ENCODE measurements around the gene EXPH5. TPM values are rescaled to one million over a fixed set of nuclear protein-coding genes. Genes with fewer than 3 reads are reported as not detected.

The EXPH5 gene
- total and polyA plus RNA-seq, 2 donors (not counting 3 experiments of a cell fraction or from before 2014, with no cell fraction given) = 0.03 to 0.09 TPM

GRCh38 chr11:108599978-108600377, 6.4 kb upstream of the EXPH5 start:
- no peaks in the 10 kb centered on the region for H3K9me3 ChIP-seq (replicated peaks; ENCODE audit: control insufficient read depth, insufficient read depth, low read length)
- ChIA-PET POLR2A (no interaction called here), CTCF (no interaction called here)
- H3K4me3 ChIP-seq (replicated peaks in 1 of 3; ENCODE audit: insufficient read depth in 1 of 3, low read depth in 1 of 3, low read length in 3 of 3) = no peak overlapping the region
- no peaks in the 10 kb centered on the region for H3K9me1 ChIP-seq (replicated peaks; ENCODE audit: control insufficient read depth, extremely low read depth, insufficient read depth, low read length)
- H3K9ac ChIP-seq (replicated peaks; ENCODE audit: extremely low read depth, insufficient read depth, low read length) = no peak overlapping the region
- no peak for TF ChIP-seq POLR2AphosphoS5 (IDR thresholded peaks at IDR 0.05; ENCODE audit: insufficient read depth, low read depth, low read length)
- no peak for TF ChIP-seq POLR2A (IDR thresholded peaks at IDR 0.05; ENCODE audit: low read depth, low read length)
- TF ChIP-seq FOS (IDR thresholded peaks at IDR 0.05; ENCODE audit: borderline replicate concordance, insufficient read depth, low read length) = no peak
- no peak for TF ChIP-seq JUN (IDR thresholded peaks at IDR 0.05; ENCODE audit: borderline replicate concordance, insufficient read depth, insufficient read length, low read depth)
- TF ChIP-seq MYC (IDR thresholded peaks at IDR 0.05; ENCODE audit: low read depth, low read length) = no peak
- no peak for TF ChIP-seq GATA2 (IDR thresholded peaks at IDR 0.05; ENCODE audit: insufficient read depth, insufficient read length, low read depth, low read length)
- TF ChIP-seq MAX (IDR thresholded peaks at IDR 0.05; ENCODE audit: insufficient read depth, insufficient read length) = no peak
- no peak for TF ChIP-seq EZH2 (IDR thresholded peaks at IDR 0.05; ENCODE audit: borderline replicate concordance, low read depth, low read length, severe bottlenecking)
- no peak for TF ChIP-seq CTCF (IDR thresholded peaks at IDR 0.05; ENCODE audit: extremely low read depth in 1 of 2, insufficient read depth in 1 of 2, low read depth in 1 of 2, low read length in 2 of 2)
- H4K20me1 ChIP-seq (replicated peaks; ENCODE audit: control insufficient read depth, extremely low read depth, insufficient read depth, low read length) = no peaks in the 10 kb centered on the region
- peaks cover 9 to 44% of the 10 kb centered on the region in 2 experiments for H3K27me3 ChIP-seq (ENCODE audit: control insufficient read depth in 2 of 2, insufficient read depth in 2 of 2, low read length in 2 of 2)
- intact Hi-C loops (cut with micrococcal nuclease) (no loop called here), dilution Hi-C loops (cut with MboI; ENCODE audit: extremely low pct_ligation_motif_present, low sequenced_read_pairs) (no loop called here)
- no peak overlapping the region for H3K4me2 ChIP-seq (ENCODE audit: insufficient read depth, low read length)
- H3K4me1 ChIP-seq (ENCODE audit: control insufficient read depth, extremely low read depth, insufficient read depth, low read length) = no peaks in the 10 kb centered on the region
- BruUV-seq (replicated peaks) = no TSS peak
- no peaks in the 10 kb centered on the region for H3K36me3 ChIP-seq (ENCODE audit: control insufficient read depth in 2 of 2, extremely low read depth in 1 of 2, insufficient read depth in 2 of 2, low read length in 2 of 2)
- H2AFZ ChIP-seq (ENCODE audit: low read depth, low read length) = no peak overlapping the region
- no peak for DNase-seq (ENCODE audit: low read depth, low spot score)
- FAIRE-seq = peak; percentile 46
- no peaks in the 10 kb centered on the region for H3K79me2 ChIP-seq (ENCODE audit: control insufficient read depth, insufficient read depth, low read length)
- no peak overlapping the region for H3K27ac ChIP-seq (ENCODE audit: insufficient read depth, low read depth, low read length)
